Ramos (cell line): ENCODE data around the gene PNKD.

Source experiments
- in situ Hi-C: fragments of 300-500 bp; cut with MboI; formaldehyde crosslinking; loops from one replicate; pipeline ENCODE4 v1.14.3; 2022; ENCODE audit warnings: low sequenced_read_pairs; ENCODE audit not compliant: unreplicated experiment

The PNKD gene

GRCh38 chr2:218256612-218257350 lies 13.5 kb upstream of the PNKD start:
- in situ Hi-C loops, result no loop called here

- in situ Hi-C loops, result no loop called here
Measured at GRCh38 chr2:218257390-218257981, 12.8 kb upstream of the PNKD start.

- in situ Hi-C loops, result no loop called here
Measured at GRCh38 chr2:218259099-218259961, 11.0 kb upstream of the PNKD start.

DNA sequence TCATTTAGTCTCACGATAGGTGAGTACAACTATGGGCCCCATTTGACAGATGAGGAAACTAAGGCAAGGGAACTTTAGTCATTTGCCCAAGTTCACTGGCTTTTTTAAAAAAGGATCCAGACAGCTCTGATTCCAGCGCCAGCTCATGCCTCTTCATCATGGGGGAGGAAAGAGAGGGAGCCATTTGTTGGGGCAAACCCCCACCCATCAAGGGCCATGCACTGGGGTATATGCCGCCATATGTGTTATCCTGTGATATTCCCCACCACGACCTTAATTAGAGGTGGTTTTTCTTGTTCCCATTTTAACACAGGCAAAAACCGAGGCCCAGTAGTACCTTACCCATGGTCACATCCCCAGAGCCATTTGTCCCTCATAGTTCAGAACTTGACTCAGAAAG lies 10.2 kb upstream of the PNKD start:
- in situ Hi-C loops, result no loop called here

GRCh38 chr2:218260742-218261422 lies 9.4 kb upstream of the PNKD start, which contains the start of gene GPBAR1:
TSS of gene GPBAR1 (plus strand) at chr2:218261015. CDS start at chr2:218262725, 1,710 bp downstream.
- in situ Hi-C loops, result no loop called here

GRCh38 chr2:218261423-218262236 lies 8.7 kb upstream of the PNKD start:
- in situ Hi-C loops, result no loop called here

DNA sequence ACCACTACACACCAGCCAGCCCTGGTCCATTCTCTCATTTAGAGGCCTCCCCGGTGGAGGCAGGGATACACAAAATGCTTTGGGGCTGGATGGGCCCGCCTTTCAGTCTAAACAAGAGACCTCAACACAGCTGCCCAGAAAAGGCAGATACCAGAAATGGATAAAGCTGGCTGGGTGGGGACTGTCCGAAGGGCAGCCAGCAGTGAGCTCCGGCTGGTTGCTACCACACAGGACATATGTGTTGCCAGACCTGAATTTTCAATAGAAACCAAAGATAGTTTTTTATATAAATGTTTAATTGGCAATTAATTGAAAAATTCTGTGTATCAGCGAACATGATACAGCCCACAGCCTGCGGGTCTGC lies 8.1 kb upstream of the PNKD start:
- in situ Hi-C loops, result no loop called here

- in situ Hi-C loops, result no loop called here
Measured at GRCh38 chr2:218262631-218263586, 7.4 kb upstream of the PNKD start.

DNA sequence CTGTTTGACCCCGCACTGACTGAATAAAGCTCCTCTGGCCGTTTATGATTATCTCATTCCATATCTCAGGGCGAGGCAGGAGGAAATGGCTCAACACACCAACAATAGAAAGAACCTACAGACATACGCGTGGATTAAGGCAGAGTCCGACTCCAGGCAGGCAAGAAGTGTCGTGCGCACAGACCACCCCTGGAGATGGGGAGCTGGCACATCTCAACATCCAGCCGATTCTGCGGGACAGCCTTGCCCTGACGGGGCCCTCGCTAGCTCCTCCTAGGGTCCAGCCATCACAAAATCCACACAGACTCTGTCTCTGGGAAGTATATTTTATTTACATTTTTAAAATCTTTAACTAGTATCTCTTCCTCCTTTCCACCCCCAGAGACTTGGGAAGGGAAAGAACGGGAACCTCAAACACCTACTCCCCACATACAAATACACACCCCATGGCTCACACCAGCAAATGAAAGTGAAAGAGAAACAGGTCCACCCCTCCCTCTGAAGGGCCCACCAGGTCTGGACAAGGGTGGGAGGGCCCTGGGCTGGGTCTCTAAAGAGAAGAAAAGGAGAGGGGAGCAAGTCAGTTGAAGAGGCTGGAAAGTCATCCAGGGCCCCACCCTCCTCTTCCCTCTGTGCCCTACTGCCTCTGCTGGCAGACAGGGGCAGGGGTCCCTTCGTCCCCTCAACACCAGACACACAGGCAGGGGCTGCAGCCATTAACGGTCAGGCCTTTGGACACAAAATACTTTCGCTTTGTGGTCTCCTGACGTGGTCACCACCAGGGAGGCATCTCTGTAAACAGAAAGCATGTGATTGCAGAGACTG lies 6.3 kb upstream of the PNKD start:
- in situ Hi-C loops, result no loop called here

DNA sequence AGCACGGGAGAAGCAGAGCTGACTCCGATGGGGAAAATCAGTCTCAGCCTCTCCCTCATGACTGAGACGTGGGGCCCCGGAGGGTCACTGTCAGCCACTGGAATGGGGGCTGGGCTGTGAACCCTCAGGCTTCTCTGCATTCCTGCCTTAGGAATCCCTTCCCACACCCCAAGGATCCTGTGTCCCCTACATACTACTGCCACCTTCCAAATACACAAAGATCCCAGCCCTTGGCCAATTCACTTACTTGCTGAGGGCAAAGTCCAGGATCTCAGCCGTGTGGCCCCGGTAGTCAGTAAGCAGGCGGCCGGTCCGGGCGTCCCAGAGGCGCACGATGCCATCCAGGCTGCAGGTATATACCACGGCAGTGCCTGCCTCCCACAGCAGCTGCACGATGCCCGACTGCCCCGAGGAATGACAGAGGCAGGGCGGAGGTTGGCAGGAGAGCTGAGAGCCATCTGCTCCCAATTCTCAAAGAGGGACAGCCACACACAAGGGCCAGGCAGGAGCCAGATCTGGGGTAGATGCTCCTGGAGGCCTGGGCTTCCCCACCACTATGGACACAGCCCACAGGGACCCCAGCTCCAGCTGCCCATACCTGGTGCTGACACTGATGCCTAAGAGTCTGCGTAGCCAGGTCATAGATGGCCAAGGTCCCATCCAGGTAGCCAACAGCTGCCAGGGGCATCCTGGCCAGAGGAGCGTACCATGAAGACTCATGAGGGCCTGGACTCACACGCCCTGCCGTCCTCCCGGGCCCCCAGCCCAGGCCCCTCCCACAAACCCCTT lies 5.4 kb upstream of the PNKD start:
- in situ Hi-C loops, result loop anchor here (5.0 kb wide), 1 partner anchor 78 kb away; no protein-coding TSS in a partner anchor

- in situ Hi-C loops, result loop anchor here (5.0 kb wide), 1 partner anchor 78 kb away; no protein-coding TSS in a partner anchor
Measured at GRCh38 chr2:218265626-218266025, 4.7 kb upstream of the PNKD start.

GRCh38 chr2:218266316-218266979 lies 3.9 kb upstream of the PNKD start:
- in situ Hi-C loops, result loop anchor here (5.0 kb wide), 1 partner anchor 79 kb away; no protein-coding TSS in a partner anchor

DNA sequence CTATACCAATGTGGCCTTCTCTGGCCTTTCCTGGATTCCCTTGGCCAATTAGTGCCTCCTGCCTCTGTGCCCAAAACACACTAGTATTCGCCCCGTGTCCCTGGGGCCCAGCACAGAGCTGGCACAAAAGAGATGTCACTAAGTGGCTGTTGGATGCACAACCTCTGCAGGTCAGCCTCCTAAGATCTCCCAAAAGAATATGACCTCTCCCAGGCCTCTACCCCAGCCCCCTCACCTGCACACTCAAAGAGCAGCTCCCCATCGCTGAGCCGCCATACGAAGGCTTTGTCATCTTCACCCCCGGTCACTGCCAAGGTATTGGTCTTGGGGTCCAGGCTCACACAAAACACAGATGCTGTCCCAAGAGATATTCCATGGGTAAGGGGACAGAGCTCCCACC lies 3.1 kb upstream of the PNKD start:
- in situ Hi-C loops, result loop anchor here (5.0 kb wide), 1 partner anchor 80 kb away; no protein-coding TSS in a partner anchor

DNA sequence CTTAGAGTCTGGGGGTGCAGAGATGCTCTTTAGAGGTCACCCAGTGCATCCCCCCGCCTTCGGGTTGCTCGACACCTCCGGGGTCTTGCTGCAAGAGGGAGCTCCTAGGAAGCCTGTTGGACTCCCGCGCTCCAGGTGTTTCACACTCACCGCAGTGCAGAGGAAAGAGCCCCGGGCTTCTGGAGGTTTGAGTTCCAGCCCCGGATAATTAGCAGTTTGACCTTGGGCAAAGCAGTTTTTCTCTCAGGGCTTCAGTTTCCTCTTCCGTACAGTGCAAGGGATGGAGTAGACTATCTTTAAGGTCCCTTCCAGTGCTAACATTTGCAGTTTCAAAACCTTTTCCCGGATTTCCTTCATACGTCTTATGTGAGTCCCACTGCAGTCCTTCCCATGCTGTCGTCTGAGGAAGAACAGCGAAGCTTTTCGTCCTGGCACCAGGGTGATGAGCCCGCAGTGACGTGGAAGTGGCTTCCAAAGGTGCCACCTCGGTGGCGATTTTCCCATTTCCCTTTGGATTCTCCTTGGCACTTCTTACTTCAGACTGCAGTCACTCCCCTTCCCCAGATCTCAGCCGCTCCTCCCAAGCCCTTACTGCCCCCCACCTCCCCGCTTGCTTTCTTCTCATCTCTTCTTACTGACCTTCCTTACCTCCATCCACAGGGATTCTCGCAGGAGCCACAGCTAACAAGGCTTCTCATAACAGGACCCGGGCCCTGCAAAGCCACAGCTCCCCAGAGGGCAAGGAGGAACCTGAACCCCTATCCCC lies 585 bp downstream of the PNKD start:
- in situ Hi-C loops, result no loop called here

DNA sequence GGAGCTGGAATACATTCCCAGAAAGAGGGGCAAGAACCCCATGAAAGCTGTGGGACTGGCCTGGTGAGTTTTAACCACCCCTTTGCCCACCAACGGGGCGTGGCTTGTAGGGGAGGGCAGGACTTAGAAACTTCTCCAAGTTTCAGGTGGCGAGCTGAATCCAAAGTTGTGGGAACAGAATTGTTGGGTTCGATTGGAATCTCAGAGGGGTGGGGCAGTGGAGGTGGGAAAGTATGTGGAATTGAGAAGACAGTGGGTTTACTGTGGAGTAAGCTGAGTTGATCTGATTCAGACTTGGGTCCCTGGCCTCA lies 1.1 kb downstream of the PNKD start:
- in situ Hi-C loops, result no loop called here
